GM19468 (cell line): ENCODE results near the gene MUC5AC.
A peak's percentile ranks its signal among the peaks of the same experiment; 100 is the strongest.

Source experiments
- ATAC-seq: cut with Tn5 transposase; IDR thresholded peaks from one replicate; pipeline ENCODE4 v1.9.1; 2021; ENCODE audit warnings: mild to moderate bottlenecking, moderate library complexity, moderate number of reproducible peaks; ENCODE audit not compliant: unreplicated experiment; ENCODE audit errors: extremely low read depth

The MUC5AC gene

DNA sequence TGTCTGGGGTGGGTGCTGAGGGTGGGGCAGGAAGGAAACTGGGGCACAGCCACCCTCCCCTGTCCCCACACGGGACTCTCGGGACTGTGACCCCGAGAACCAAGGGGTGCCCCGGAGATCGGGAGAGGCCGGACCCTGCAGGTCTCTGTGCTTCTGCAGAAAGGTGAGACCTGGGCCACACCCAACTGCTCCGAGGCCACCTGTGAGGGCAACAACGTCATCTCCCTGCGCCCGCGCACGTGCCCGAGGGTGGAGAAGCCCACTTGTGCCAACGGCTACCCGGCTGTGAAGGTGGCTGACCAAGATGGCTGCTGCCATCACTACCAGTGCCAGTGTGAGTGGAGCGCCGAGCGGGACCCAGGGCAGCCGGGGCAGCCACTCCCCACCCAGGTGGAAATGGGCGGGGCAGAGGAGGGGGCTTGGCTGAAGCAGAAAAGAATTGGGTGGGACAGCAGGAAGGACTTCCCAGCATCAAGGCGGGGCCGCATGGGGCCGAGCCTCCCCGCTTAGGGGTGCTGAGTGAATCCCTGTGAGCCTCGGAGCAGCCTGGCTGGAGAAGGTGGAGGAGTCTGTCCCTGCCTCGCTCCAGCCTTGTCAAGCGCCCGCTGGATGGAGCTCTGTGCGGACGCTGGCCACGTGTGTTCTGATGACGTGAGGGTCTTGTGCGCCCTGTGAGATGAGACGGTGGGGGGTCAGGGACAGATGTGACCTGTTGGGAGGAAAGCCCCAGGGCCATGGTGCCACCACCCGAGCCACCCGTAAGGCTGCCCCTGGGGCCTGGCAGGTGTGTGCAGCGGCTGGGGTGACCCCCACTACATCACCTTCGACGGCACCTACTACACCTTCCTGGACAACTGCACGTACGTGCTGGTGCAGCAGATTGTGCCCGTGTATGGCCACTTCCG, 35.8 kb downstream of the MUC5AC start:
- no peak for ATAC-seq

DNA sequence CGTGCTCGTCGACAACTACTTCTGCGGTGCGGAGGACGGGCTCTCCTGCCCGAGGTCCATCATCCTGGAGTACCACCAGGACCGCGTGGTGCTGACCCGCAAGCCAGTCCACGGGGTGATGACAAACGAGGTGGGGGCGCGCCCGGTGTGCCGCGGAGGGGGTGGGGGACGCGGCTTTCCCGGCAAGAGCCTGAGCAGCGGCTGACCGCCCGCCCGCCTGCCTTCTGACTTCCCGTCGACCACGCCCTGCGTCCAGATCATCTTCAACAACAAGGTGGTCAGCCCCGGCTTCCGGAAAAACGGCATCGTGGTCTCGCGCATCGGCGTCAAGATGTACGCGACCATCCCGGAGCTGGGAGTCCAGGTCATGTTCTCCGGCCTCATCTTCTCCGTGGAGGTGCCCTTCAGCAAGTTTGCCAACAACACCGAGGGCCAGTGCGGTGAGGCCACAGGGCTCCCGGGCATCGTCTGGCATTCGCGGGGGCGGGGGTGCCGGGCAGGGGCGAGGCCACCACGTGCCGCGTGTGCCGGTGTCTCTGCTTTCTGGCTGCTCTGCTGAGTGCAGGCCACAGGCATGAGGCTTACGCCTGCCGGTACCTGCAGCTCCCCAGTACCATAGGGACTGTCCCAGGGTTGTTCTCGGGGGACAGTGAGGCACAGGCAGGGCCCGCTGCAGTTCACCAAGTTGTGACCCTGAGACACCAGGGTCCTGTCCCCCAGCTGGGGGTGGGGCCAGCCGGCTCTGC, 36.7 kb downstream of the MUC5AC start:
- ATAC-seq, result no peak

DNA sequence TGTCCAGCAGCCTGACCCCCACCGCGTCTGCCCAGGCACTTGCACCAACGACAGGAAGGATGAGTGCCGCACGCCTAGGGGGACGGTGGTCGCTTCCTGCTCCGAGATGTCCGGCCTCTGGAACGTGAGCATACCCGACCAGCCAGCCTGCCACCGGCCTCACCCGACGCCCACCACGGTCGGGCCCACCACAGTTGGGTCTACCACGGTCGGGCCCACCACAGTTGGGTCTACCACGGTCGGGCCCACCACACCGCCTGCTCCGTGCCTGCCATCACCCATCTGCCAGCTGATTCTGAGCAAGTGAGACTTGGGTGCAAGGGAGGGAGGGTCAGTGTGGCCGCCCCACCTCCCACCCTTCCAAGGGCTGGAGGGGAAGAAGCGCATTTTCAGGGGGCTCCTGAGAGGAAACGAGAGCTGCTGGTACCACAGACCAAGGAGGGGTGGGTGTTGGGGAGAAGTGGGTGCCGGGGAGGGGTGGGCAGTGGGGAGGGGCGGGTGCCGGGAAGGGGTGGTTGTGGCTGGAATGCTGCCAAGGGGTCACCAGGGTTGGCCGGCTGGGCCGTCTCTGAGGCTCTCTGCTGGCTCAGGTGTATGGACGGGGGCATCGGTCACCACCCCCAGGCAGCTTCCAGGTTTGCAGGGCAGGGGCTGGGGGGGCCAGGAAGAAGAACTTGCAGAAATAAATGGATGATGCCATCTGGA, 37.4 kb downstream of the MUC5AC start:
- ATAC-seq, result no peak

DNA sequence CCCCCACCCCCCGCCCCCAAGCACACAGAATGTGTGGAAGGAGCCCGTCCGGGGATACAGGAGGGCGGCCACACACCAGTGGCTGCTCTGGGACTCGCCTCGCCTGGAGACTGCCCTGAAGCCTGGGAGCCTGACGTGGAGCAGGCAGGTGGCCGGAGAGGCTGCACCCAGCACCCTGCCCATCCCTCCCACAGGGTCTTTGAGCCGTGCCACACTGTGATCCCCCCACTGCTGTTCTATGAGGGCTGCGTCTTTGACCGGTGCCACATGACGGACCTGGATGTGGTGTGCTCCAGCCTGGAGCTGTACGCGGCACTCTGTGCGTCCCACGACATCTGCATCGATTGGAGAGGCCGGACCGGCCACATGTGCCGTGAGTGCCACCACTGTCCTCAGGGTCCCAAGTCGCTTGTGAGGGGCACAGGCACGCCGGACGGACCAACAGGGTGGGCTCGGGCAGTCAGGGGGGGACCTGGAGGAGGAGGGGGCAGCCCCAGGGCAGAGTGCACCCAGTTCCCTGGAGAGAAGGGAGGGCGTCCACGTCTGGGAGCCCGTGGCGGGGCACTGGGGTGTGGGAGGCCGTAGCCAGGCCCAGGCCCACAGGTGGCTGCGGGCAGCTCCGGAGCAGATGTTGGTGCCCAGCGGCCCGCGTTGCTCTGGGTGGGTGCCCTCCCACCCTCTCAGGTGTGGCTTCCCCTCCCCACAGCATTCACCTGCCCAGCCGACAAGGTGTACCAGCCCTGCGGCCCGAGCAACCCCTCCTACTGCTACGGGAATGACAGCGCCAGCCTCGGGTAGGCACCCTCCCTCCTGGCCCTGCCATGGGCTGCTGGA, 38.1 kb downstream of the MUC5AC start:
- ATAC-seq, result no peak

DNA sequence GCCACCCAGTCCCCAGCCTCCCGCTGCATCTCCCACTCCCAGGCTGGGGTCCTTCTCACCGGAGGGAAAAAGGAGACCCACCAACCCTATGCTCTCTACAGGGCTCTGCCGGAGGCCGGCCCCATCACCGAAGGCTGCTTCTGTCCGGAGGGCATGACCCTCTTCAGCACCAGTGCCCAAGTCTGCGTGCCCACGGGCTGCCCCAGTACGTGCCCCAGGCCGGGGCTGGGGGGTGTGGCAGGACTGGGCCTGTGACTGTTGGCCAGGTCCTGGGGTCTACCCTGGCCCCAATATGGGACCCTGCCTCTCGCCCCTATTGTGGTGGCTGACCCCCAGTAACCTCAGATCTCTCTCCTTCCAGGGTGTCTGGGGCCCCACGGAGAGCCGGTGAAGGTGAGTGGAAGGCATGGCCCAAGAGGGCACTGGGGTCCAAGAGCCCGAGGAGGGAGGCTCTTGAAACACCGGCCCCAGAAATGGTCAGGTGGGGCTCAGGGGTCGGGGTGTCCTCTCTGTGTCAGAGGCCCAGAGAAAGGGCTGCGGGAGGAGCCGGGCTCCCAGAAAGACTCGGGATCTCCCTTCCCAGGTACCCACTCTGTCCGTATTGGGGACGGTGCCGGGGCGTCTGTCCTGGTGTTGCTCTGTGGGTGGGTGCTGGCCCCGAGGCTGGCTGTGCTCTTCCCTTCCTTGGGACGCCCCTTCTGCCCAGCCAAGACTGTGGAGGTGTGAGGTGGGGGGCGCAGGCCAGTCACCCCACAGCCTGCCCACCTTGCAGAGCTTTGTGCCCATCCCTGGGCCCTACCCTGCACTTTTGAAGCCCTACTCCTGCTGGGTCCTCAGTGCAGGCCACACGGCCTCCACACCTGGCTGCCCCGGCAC, 39.0 kb downstream of the MUC5AC start:
- ATAC-seq, result no peak

DNA sequence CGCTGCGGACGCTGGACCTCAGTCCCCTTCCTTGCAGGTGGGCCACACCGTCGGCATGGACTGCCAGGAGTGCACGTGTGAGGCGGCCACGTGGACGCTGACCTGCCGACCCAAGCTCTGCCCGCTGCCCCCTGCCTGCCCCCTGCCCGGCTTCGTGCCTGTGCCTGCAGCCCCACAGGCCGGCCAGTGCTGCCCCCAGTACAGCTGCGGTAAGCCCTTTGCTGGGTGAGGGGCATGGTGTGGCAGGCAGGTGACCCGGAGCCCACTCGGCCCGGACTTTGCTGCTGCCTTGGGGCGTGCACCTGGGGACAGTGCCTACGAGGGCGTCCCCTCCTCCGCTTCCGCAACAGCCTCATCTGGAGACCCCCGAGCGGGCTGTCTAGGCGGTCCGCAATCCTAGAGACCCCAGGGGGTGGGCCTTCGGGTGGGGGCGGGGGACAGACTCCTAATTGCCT, 39.7 kb downstream of the MUC5AC start:
- ATAC-seq, result no peak

DNA sequence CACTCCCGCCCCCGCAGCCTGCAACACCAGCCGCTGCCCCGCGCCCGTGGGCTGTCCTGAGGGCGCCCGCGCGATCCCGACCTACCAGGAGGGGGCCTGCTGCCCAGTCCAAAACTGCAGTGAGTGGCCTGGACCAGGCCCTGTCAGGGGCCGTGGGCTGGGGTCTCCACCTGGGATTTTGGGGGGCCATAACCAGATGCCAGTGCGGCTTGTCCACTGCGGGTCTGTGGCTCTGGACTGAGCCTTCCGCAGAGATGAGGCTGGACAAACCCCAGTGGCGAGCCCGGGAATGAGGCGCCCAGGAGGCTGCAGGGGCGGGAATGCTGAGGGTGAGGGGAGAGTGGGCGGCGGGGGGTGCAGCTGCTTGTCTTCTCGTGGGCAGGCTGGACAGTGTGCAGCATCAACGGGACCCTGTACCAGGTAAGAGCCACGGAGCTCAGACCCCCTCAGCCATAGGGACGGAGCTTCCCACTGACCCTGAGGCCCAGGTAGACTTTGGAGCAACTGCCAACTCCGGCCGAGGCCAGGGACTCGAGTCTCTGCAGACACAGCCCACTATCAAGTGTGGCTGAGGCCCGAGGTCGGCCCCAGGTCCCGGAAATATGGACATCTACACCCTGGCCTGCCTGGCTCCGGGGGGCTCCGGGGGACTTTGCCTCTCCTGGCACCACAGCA, 40.3 kb downstream of the MUC5AC start:
- ATAC-seq, result no peak

DNA sequence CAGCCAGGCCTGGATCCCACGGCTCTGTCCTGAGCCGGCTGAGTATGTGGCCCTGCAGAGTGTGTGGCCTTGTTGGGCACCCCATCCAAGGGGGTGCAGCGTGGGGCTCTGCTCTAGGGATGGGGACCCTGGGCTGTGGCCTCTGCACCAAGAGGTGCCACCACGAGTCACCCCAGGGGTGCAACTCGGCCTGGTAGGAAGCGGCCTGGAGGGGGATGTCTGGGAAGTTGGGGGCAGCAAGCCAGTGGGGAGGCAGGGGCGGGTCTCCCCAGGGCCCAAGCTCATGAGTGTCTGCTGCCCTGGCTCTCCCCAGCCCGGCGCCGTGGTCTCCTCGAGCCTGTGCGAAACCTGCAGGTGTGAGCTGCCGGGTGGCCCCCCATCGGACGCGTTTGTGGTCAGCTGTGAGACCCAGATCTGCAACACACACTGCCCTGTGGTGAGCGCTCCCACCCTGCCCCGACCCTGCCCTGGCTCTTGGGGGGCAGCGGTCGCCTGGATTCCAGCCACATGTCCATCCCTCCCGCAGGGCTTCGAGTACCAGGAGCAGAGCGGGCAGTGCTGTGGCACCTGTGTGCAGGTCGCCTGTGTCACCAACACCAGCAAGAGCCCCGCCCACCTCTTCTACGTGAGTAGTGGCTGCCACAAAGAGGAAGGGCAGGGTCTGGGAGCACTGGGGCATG, 40.9 kb downstream of the MUC5AC start:
- no peak for ATAC-seq

DNA sequence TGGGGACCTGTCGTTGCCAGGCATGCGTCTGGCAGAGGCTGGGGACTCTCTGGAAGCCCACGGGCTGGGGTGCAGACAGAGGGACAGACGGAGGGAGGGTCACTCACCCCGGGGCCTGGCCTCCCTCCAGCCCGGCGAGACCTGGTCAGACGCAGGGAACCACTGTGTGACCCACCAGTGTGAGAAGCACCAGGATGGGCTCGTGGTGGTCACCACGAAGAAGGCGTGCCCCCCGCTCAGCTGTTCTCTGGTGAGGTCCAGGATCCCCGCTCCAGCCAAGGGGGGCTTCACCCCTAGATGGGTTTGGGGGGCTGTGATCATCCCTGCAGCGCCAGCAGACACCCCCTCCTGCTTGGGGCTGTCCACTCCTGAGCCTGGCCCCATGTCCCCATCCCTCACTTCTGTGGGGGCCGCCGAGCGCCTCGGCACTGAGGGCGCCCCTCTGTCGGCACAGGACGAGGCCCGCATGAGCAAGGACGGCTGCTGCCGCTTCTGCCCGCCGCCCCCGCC, 41.5 kb downstream of the MUC5AC start:
- ATAC-seq, result no peak

DNA sequence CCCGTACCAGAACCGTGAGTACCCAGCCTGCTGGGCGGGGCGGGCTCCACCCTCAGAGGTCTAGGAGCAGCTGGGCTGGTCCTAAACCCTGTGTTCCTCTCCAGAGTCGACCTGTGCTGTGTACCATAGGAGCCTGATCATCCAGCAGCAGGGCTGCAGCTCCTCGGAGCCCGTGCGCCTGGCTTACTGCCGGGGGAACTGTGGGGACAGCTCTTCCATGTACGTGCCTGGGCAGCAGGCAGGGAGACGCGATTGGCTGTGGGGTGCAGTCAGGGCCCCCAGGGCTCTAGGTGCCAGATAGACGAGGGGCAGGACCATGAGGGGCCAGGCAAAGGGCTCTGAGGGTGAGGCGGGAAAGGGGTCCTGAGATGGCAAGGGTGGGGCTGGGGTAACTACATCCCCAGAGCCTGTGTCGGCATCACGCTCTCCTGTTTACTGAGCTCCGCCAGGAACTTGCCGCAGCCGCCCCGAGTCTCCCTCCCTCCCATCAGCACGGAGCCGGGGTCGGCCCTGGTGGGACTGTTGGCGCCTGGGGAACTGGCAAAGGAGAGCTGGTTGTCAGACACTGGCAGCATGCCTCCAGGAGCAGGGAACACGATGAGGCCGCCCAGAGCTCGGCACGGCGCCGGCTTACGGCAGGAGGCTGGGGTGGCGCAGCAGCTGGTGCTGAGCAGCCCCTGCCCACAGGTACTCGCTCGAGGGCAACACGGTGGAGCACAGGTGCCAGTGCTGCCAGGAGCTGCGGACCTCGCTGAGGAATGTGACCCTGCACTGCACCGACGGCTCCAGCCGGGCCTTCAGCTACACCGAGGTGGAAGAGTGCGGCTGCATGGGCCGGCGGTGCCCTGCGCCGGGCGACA, 42.2 kb downstream of the MUC5AC start:
- no peak for ATAC-seq

DNA sequence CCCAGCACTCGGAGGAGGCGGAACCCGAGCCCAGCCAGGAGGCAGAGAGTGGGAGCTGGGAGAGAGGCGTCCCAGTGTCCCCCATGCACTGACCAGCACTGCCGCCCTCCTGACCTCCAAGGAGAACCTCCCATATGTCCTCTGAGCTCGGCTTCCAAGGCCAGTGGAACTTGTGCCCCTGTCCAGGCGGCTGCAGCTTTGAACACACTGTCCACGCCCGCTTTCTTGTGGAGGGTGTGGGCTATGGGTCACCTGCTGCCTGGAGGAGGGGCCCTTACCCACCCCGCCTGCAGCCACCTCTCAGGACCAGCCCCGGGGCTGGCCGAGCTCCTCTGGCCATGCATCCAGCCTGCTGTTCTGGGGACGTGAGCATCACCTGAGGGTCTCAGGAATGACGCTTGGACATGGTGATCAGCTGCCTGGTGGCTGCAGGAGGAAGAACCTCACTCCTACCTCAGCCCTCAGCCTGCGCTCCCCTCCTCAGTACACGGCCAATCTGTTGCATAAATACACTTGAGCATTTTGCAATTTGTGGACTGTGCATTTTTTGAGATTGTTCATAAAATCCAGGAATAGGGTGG, 42.9 kb downstream of the MUC5AC start:
- no peak for ATAC-seq

DNA sequence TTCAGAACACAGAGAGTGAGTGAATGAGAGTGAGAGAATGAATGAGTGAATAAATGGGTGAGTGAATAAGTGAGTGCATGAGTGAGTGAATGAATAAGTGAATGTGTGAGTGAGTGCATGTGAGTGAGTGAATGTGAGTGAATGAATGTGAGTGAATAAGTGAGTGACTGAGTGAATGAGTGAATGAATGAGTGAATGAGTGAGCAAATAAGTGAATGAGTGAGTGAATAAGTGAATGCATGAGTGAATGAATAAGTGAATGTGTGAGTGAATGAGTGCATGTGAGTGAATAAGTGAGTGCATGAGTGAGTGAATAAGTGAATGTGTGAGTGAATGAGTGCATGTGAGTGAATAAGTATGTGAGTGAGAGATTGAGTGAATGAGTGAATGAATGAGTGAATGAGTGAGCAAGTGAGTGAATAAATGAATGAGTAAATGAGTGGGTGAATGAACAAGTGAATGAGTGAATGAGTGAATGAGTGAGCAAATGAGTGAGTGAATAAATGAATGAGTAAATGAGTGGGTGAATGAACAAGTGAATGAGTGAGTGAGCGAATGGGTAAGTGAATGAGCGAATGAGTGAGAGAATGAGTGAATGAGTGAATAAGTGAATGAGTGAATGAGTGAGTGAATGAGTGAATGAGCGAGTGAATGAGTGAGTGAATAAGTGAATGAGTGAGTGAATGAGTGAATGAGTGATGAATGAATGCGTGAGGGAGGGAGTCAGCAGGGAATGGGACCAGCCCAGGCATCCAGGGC, 43.8 kb downstream of the MUC5AC start:
- no peak for ATAC-seq

DNA sequence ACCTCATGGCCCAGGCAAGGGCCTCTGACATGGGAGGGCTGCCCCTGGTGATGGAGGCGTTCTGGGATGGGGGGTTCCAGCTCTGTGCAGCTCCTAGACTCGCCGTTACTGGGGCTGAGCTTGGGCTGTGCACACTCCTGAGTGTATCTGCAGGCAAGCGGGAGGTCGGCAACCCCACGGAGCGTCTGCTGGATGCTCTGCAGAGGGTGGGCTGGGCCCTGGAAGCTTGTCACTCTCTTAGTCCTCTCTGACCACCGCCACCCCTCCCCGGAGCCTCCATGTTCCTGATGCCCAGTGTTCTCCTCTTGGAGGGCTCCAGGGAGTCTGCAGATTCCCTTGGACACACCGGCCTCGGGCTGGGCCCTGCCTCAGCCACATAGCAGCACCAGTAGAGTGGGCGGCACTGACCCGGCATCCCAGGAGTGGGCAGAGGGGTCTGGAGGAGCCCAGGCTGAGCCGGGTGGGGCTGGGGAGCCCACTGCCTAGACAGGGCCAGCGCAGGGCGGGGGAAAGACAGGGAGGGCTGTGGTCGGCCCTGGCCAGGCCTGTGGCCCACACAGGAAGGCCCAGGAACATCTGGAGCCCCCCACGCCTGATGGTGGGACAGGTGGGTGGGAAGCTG, 44.5 kb downstream of the MUC5AC start:
- ATAC-seq, result no peak

DNA sequence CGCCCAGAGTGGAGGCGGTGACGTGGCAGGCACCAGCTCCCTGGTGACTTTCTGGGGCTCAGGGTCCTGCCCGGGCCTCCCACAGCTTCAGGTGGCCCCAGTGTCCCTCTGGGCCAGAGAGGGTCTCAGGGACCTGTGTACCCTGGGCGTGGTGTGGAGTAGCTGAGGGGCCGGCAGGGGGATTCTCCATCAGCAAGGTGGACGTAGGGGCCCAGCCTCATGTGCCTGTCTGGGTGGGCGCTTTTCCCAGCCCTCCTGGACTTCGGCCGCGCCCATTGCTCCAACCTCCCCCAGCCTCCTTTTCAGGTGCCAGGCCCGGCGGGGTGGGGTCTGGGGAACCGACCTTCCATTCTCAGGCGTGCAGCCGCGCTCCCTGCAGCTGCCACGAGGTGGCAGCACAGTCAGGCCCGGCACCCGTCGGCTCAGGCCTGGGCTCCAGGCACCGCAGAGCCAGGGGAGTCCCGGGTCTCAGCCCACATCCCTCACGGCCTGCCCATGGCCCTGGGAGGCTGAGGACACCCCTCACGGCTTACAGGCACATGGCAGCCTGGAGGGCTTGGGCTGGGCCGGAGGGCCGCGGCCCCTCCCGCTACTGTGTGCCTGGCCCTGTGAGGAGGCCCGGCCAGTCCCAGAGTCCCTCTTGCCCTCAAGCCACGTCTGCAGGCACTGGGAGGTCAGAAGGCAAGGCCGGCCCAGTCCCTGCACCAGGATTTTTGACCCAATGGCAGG, 45.2 kb downstream of the MUC5AC start:
- peak; percentile 32 for ATAC-seq
